GM20000 (cell line): ENCODE data around the gene HEPHL1.

ENCODE experiments used
- DNase-seq: peaks from one replicate; pipeline ENCODE4 v3.0.0; 2012; ENCODE audit warnings: low spot score
- CTCF ChIP-seq: IDR thresholded peaks from 2 replicates; pipeline ENCODE4 v1.5.1; 2012; ENCODE audit warnings: mild to moderate bottlenecking, control low read depth; ENCODE audit errors: extremely low read depth, missing control alignments

Gene HEPHL1

GRCh38 chr11:94142308-94143281 is 121.4 kb downstream of the HEPHL1 start:
- peak; percentile 1 for DNase-seq
- no peak for TF ChIP-seq CTCF

- DNase-seq = peak; percentile 1
- no peak for TF ChIP-seq CTCF
Measured at GRCh38 chr11:94144216-94144615, 123.1 kb downstream of the HEPHL1 start.

- DNase-seq = no peak
- no peak for TF ChIP-seq CTCF
Measured at GRCh38 chr11:94144664-94145063, 123.5 kb downstream of the HEPHL1 start.

GRCh38 chr11:94145431-94145830 is 124.3 kb downstream of the HEPHL1 start:
- DNase-seq = no peak
- TF ChIP-seq CTCF = no peak

- no peak for DNase-seq
- TF ChIP-seq CTCF = no peak
Measured at GRCh38 chr11:94145916-94146315, 124.8 kb downstream of the HEPHL1 start.

- no peak for TF ChIP-seq CTCF
- DNase-seq = no peak
Measured at GRCh38 chr11:94147433-94147845, 126.3 kb downstream of the HEPHL1 start.

GRCh38 chr11:94148189-94148588 is 127.0 kb downstream of the HEPHL1 start:
- DNase-seq = no peak
- no peak for TF ChIP-seq CTCF
